H1 (cell line): ENCODE results near the gene PFN3. TPM values are rescaled to one million over a fixed set of nuclear protein-coding genes. Genes with fewer than 3 reads are reported as not detected.
A peak's percentile ranks its signal among the peaks of the same experiment; 100 is the strongest.

Source experiments
- CTCF ChIA-PET: fragments of 300-600 bp; sonication (Branson Sonifier 250); formaldehyde crosslinking; loops from one replicate; lab custom pipeline; 2021; ENCODE audit not compliant: partially characterized antibody; lab: Charles Lee
- POLR2A ChIA-PET: fragments of 300-600 bp; sonication (Branson Sonifier 250); formaldehyde crosslinking; loops from one replicate; lab custom pipeline; 2021; ENCODE audit warnings: inconsistent platforms; ENCODE audit not compliant: partially characterized antibody; lab: Charles Lee
- DNase-seq, 2 experiments: peaks; one replicate each; pipeline versions ENCODE4 v3.0.0 to v3.0.0-alpha.2; 2010 to 2022; ENCODE audit warnings: low spot score in 2 of 2, low read depth in 1 of 2, mixed read lengths in 1 of 2
- FAIRE-seq: peaks from 2 replicates; lab custom pipeline; 2011; peaks lifted over from hg19 to GRCh38; lab: Jason Lieb, UNC
- H2AFZ ChIP-seq: 2 replicates; pipeline ENCODE4 v1.8.1; 2012; ENCODE audit warnings: low read length, inconsistent platforms
- H2AK5ac ChIP-seq: 2 replicates; pipeline ENCODE4 v1.6.1; 2013; ENCODE audit warnings: low read depth, low read length
- H2BK120ac ChIP-seq: replicated peaks from 2 replicates; pipeline ENCODE3; 2013; ENCODE audit warnings: low read depth, low read length, inconsistent platforms
- H2BK12ac ChIP-seq: 2 replicates; pipeline ENCODE4 v1.6.1; 2013; ENCODE audit warnings: low read depth, low read length
- H2BK15ac ChIP-seq: 2 replicates; pipeline ENCODE4 v1.6.1; 2013; ENCODE audit warnings: low read length
- H2BK20ac ChIP-seq: 2 replicates; pipeline ENCODE4 v1.6.1; 2013; ENCODE audit warnings: low read length
- H2BK5ac ChIP-seq: 2 replicates; pipeline ENCODE4 v1.6.1; 2013; ENCODE audit warnings: low read depth, low read length
- H3K14ac ChIP-seq: 2 replicates; pipeline ENCODE4 v1.6.1; 2013; ENCODE audit warnings: inconsistent platforms; ENCODE audit not compliant: insufficient read length
- H3K18ac ChIP-seq: 2 replicates; pipeline ENCODE4 v1.6.1; 2013; ENCODE audit warnings: low read length; ENCODE audit errors: extremely low read depth
- H3K23ac ChIP-seq: 2 replicates; pipeline ENCODE4 v1.6.1; 2013; ENCODE audit warnings: inconsistent platforms; ENCODE audit not compliant: insufficient read length
- H3K23me2 ChIP-seq: 2 replicates; pipeline ENCODE4 v1.6.1; 2013; ENCODE audit warnings: low read depth, low read length
- H3K27ac ChIP-seq: 2 replicates; pipeline ENCODE4 v1.6.1; 2011; ENCODE audit warnings: low read depth, low read length, inconsistent platforms
- H3K27me3 ChIP-seq, 4 experiments: replicated peaks in 1 of 4; 1 replicate in 1 of 4; 2 replicates in 3 of 4; pipeline versions ENCODE4 v1.6.1 to v1.8.1; 2011 to 2013; ENCODE audit warnings: low read length in 3 of 4, mild to moderate bottlenecking in 3 of 4, inconsistent platforms in 2 of 4, mixed read lengths in 2 of 4, moderate library complexity in 1 of 4; ENCODE audit not compliant: control insufficient read depth in 3 of 4, insufficient read depth in 3 of 4; ENCODE audit errors: extremely low read depth in 1 of 4
- H3K36me3 ChIP-seq, 4 experiments: 2 replicates each; pipeline versions ENCODE4 v1.6.1 to v1.8.1; 2011 to 2013; ENCODE audit warnings: mild to moderate bottlenecking in 4 of 4, low read length in 3 of 4, moderate library complexity in 2 of 4, control low read depth in 1 of 4, inconsistent platforms in 1 of 4; ENCODE audit not compliant: insufficient read depth in 4 of 4, control insufficient read depth in 2 of 4
- H3K4ac ChIP-seq: replicated peaks from 2 replicates; pipeline ENCODE3; 2013; ENCODE audit warnings: low read length, low read depth, mixed read lengths, inconsistent platforms; ENCODE audit not compliant: insufficient read length
- H3K4me1 ChIP-seq, 4 experiments: replicated peaks in 1 of 4; 1 replicate in 1 of 4; 2 replicates in 3 of 4; pipeline versions ENCODE4 v1.6.1 to v1.8.1; 2011 to 2013; ENCODE audit warnings: low read length in 3 of 4, inconsistent platforms in 2 of 4, mixed read lengths in 1 of 4; ENCODE audit not compliant: insufficient read depth in 4 of 4, control insufficient read depth in 3 of 4
- H3K4me2 ChIP-seq, 2 experiments: 2 replicates each; pipeline versions ENCODE4 v1.6.1 to v1.8.1; 2011 to 2013; ENCODE audit warnings: low read depth in 2 of 2, low read length in 2 of 2, control low read depth in 1 of 2, inconsistent platforms in 1 of 2, mild to moderate bottlenecking in 1 of 2; ENCODE audit not compliant: insufficient read depth in 1 of 2
- H3K4me3 ChIP-seq, 4 experiments: fragments of 200-600, 300-600 bp in 1 of 4; sonication (generic), shearing (Covaris generic), sonication (Bioruptor Twin) in 1 of 4; 2 replicates each; pipeline versions ENCODE4 v1.5.1 to v1.8.1; 2011 to 2016; ENCODE audit warnings: low read length in 4 of 4, low read depth in 3 of 4, control low read depth in 2 of 4, inconsistent platforms in 2 of 4, mild to moderate bottlenecking in 2 of 4, mixed read lengths in 1 of 4, moderate library complexity in 1 of 4; ENCODE audit not compliant: insufficient read depth in 2 of 4; ENCODE audit errors: extremely low read depth in 1 of 4
- H3K56ac ChIP-seq: replicated peaks from 2 replicates; pipeline ENCODE3; 2013; ENCODE audit warnings: low read depth, mild to moderate bottlenecking, mixed read lengths, low read length, inconsistent platforms; ENCODE audit not compliant: insufficient read length
- H3K79me1 ChIP-seq: 2 replicates; pipeline ENCODE4 v1.6.1; 2013; ENCODE audit warnings: low read depth, low read length, control low read depth
- H3K79me2 ChIP-seq, 2 experiments: 2 replicates each; pipeline versions ENCODE4 v1.6.1 to v1.8.1; 2012 to 2013; ENCODE audit warnings: low read length in 2 of 2, mild to moderate bottlenecking in 2 of 2, inconsistent platforms in 1 of 2; ENCODE audit not compliant: insufficient read depth in 2 of 2, control insufficient read depth in 1 of 2
- H3K9ac ChIP-seq, 4 experiments: replicated peaks in 1 of 4; 1 replicate in 1 of 4; 2 replicates in 3 of 4; pipeline versions ENCODE4 v1.6.1 to v1.8.1; 2011 to 2013; ENCODE audit warnings: low read depth in 3 of 4, low read length in 3 of 4, control low read depth in 2 of 4, mild to moderate bottlenecking in 2 of 4, moderate library complexity in 2 of 4, inconsistent platforms in 1 of 4; ENCODE audit errors: extremely low read depth in 1 of 4
- H3K9me3 ChIP-seq, 2 experiments: 2 replicates each; pipeline versions ENCODE4 v1.6.1 to v1.8.1; 2012 to 2013; ENCODE audit warnings: mild to moderate bottlenecking in 2 of 2, moderate library complexity in 2 of 2, control low read depth in 1 of 2, inconsistent platforms in 1 of 2, low read depth in 1 of 2, low read length in 1 of 2, mixed read lengths in 1 of 2; ENCODE audit not compliant: insufficient read depth in 2 of 2
- H4K20me1 ChIP-seq, 2 experiments: replicated peaks in 1 of 2; 2 replicates each; pipeline versions ENCODE3 to v1.8.1; 2011 to 2013; ENCODE audit warnings: inconsistent platforms in 2 of 2, low read length in 2 of 2, mild to moderate bottlenecking in 1 of 2; ENCODE audit not compliant: insufficient read depth in 2 of 2, control insufficient read depth in 1 of 2
- H4K5ac ChIP-seq: 2 replicates; pipeline ENCODE4 v1.6.1; 2013; ENCODE audit warnings: low read length, low read depth, mixed read lengths, inconsistent platforms; ENCODE audit not compliant: insufficient read length
- H4K8ac ChIP-seq: 2 replicates; pipeline ENCODE4 v1.8.0; 2013; ENCODE audit warnings: mild to moderate bottlenecking, moderate library complexity, low read length, inconsistent platforms; ENCODE audit not compliant: insufficient read depth; ENCODE audit errors: extremely low read depth
- H4K91ac ChIP-seq: replicated peaks from 2 replicates; pipeline ENCODE3; 2013; ENCODE audit warnings: low read length, mixed read lengths, inconsistent platforms; ENCODE audit not compliant: insufficient read length
- BACH1 ChIP-seq: IDR thresholded peaks from 2 replicates; pipeline ENCODE4 v1.6.1; 2012; ENCODE audit warnings: low read length, improper control_type of control experiment
- BCL11A ChIP-seq, 2 experiments: IDR thresholded peaks; one replicate each; pipeline ENCODE4 v1.6.1; 2011; ENCODE audit warnings: low read depth in 2 of 2, low read length in 2 of 2, mild to moderate bottlenecking in 2 of 2
- BRCA1 ChIP-seq: IDR thresholded peaks from 2 replicates; pipeline ENCODE4 v1.6.1; 2012; ENCODE audit warnings: low read depth, low read length, improper control_type of control experiment
- GABPA ChIP-seq: IDR thresholded peaks from 2 replicates; pipeline ENCODE4 v1.6.1; 2011; ENCODE audit warnings: mild to moderate bottlenecking, low read length, moderate library complexity, borderline replicate concordance; ENCODE audit not compliant: insufficient read depth
- NRF1 ChIP-seq: IDR thresholded peaks from 2 replicates; pipeline ENCODE4 v1.6.1; 2011; ENCODE audit warnings: mild to moderate bottlenecking, low read depth, low read length, improper control_type of control experiment
- POLR2A ChIP-seq, 2 experiments: IDR thresholded peaks; 1 replicate in 1 of 2; 2 replicates in 1 of 2; pipeline ENCODE4 v1.6.1; 2011; ENCODE audit warnings: low read depth in 2 of 2, low read length in 2 of 2, mild to moderate bottlenecking in 2 of 2; ENCODE audit errors: control extremely low read depth in 1 of 2
- RFX5 ChIP-seq: IDR thresholded peaks from 2 replicates; pipeline ENCODE4 v1.6.1; 2011; ENCODE audit warnings: low read depth, low read length, improper control_type of control experiment, borderline replicate concordance
- RXRA ChIP-seq: IDR thresholded peaks from 2 replicates; pipeline ENCODE4 v1.6.1; 2011; ENCODE audit warnings: low read depth, mild to moderate bottlenecking, low read length, moderate library complexity; ENCODE audit not compliant: insufficient read depth
- SP1 ChIP-seq: IDR thresholded peaks from 2 replicates; pipeline ENCODE4 v1.6.1; 2011; ENCODE audit warnings: low read depth, low read length
- TEAD4 ChIP-seq: IDR thresholded peaks from 2 replicates; pipeline ENCODE4 v1.6.1; 2012; ENCODE audit warnings: low read depth, low read length, inconsistent platforms, mixed read lengths
- WGBS, 2 experiments: shearing (Covaris generic) in 1 of 2; methylation state at CpG; one replicate each; pipeline versions ENCODE4 v1.1.6 to v1.1.7; 2013 to 2015; ENCODE audit warnings: low lambda C conversion rate in 2 of 2, mixed read lengths in 2 of 2, inconsistent platforms in 1 of 2, low coverage in 1 of 2, missing lambda C conversion rate in 1 of 2; ENCODE audit not compliant: insufficient replicate concordance in 2 of 2, insufficient coverage in 1 of 2, insufficient read length in 1 of 2; ENCODE audit errors: extremely low coverage in 1 of 2, missing lambda C conversion rate in 1 of 2; 5-methylcytosine and 5-hydroxymethylcytosine counted together
- polyA plus RNA-seq, 7 experiments: library from polyadenylated mRNA; depleted of rRNA in 3 of 7; stranded (reverse) in 5 of 7; unstranded in 2 of 7; fragments of >200 nt in 5 of 7; fragments of 200-250 nt in 2 of 7; gene quantifications; 1 replicate in 5 of 7; 2 replicates in 1 of 7; 4 replicates in 1 of 7; pipeline versions ENCODE4 v1.2.1 to v1.2.3, GENCODE V29; 2011 to 2013; ENCODE audit warnings: missing spikeins in 2 of 7, mixed read lengths in 2 of 7
- total RNA-seq: library from RNA; stranded (reverse); fragmentation: NEBNext Ultra II Directional; extraction: Animal tissue kit (Norgen Biotek cat#: 25700); gene quantifications from 2 replicates; pipeline ENCODE4 v1.2.1, GENCODE V29; 2021
- TF ChIP-seq, protein P1 (sequence below): IDR thresholded peaks from 2 replicates; pipeline ENCODE4 v1.6.1; 2012; ENCODE audit warnings: inconsistent platforms

The PFN3 gene
- total and polyA plus RNA-seq, 2 of the 8 experiments (the other 6 are each of a cell fraction or from before 2014, with no cell fraction given), result not detected

GRCh38 chr5:177374211-177374610, 26.2 kb downstream of the PFN3 start:
- H3K4me3 ChIP-seq, result no peak overlapping the region
- H4K8ac ChIP-seq, result no peak overlapping the region
- H3K23me2 ChIP-seq, result peaks cover 3% of the 10 kb centered on the region; the same call in 1 of the 2 replicates
- H3K79me1 ChIP-seq, result no peaks in the 10 kb centered on the region
- H3K9ac ChIP-seq, result no peak overlapping the region
- CTCF ChIA-PET, result interaction anchor here (1.2 to 16.9 kb wide), 7 partner anchors 15 to 127 kb away, joined by 3 to 363 read pairs (median 142); partner anchors contain the start of genes LMAN2, MXD3, PFN3 and PRR7
- no peak overlapping the region for H2BK120ac ChIP-seq
- no peak overlapping the region for H2BK20ac ChIP-seq
- no peak overlapping the region for H2AFZ ChIP-seq
- peaks cover 5 to 26% (median 15%) of the 10 kb centered on the region in 4 experiments for H3K4me1 ChIP-seq
- H4K91ac ChIP-seq, result no peak overlapping the region
- H4K20me1 ChIP-seq, result peaks cover 0 to 2% of the 10 kb centered on the region in 2 experiments
- FAIRE-seq (no peak), DNase-seq (no peak)
- no peak overlapping the region for H3K14ac ChIP-seq
- no peak overlapping the region for H2BK5ac ChIP-seq
- no peaks in the 10 kb centered on the region; a peak in 1 of 7 replicates for H3K27me3 ChIP-seq
- no peak overlapping the region for H3K56ac ChIP-seq
- no peaks in the 10 kb centered on the region for H3K36me3 ChIP-seq
- WGBS, 2 experiments, result 61% methylated on average over 5 of the region's 5 CpGs; no CpG with 5 or more reads in 1 of the 2 experiments
- H3K18ac ChIP-seq, result no peak overlapping the region
- no peak overlapping the region for H3K4ac ChIP-seq
- no peak overlapping the region; the same call in 1 of the 2 replicates for H3K27ac ChIP-seq
- POLR2A ChIA-PET, result interaction anchor here (1.0 to 3.1 kb wide), 9 partner anchors 8 to 122 kb away, joined by 3 to 14 read pairs (median 4); partner anchors contain the start of gene PDLIM7
- 0 out of 4 replicates have a peak overlapping the region, but pooled peaks have one; percentile 13 to 35 for H3K4me2 ChIP-seq
- no peak overlapping the region for H3K23ac ChIP-seq
- no peaks in the 10 kb centered on the region for H3K79me2 ChIP-seq
- TF ChIP-seq, protein P1, sequence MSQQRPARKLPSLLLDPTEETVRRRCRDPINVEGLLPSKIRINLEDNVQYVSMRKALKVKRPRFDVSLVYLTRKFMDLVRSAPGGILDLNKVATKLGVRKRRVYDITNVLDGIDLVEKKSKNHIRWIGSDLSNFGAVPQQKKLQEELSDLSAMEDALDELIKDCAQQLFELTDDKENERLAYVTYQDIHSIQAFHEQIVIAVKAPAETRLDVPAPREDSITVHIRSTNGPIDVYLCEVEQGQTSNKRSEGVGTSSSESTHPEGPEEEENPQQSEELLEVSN, result no peak
- TF ChIP-seq POLR2A (IDR thresholded peaks at IDR 0.05; ENCODE audit: control extremely low read depth in 1 of 2, low read depth in 2 of 2, low read length in 2 of 2) (no peak), BRCA1 (no peak), BACH1 (no peak), TEAD4 (no peak), BCL11A (IDR thresholded peaks at IDR 0.05; ENCODE audit: low read depth in 2 of 2, low read length in 2 of 2) (no peak), RXRA (no peak), SP1 (no peak), GABPA (no peak), RFX5 (no peak), NRF1 (no peak)
- TF ChIP-seq, all 59 proteins: peak for 0
- Histone ChIP-seq H2BK12ac (no peak overlapping the region), H2BK15ac (no peak overlapping the region), H3K9me3 (no peaks in the 10 kb centered on the region), H2AK5ac (no peak overlapping the region; the same call in 1 of the 2 replicates), H4K5ac (no peak overlapping the region)
